Measurements from ENCODE around the gene MYH10. TPM values are rescaled to one million over a fixed set of nuclear protein-coding genes. Genes with fewer than 3 reads are reported as not detected.

MYH10 gene
- total RNA-seq, 2 donors from 2014 or later: 12.4 to 17.0 TPM

- intact Hi-C loops (cut with DNase I): no loop called here
- no peak overlapping the region for H3K9ac ChIP-seq (ENCODE audit: low read depth in 2 of 2, low read length in 2 of 2)
- TF ChIP-seq, protein P1, sequence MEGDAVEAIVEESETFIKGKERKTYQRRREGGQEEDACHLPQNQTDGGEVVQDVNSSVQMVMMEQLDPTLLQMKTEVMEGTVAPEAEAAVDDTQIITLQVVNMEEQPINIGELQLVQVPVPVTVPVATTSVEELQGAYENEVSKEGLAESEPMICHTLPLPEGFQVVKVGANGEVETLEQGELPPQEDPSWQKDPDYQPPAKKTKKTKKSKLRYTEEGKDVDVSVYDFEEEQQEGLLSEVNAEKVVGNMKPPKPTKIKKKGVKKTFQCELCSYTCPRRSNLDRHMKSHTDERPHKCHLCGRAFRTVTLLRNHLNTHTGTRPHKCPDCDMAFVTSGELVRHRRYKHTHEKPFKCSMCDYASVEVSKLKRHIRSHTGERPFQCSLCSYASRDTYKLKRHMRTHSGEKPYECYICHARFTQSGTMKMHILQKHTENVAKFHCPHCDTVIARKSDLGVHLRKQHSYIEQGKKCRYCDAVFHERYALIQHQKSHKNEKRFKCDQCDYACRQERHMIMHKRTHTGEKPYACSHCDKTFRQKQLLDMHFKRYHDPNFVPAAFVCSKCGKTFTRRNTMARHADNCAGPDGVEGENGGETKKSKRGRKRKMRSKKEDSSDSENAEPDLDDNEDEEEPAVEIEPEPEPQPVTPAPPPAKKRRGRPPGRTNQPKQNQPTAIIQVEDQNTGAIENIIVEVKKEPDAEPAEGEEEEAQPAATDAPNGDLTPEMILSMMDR (IDR thresholded peaks at IDR 0.05): no peak
- no peak overlapping the region for H3K4me3 ChIP-seq
- no peaks in the 10 kb centered on the region for H3K36me3 ChIP-seq
- H3K27ac ChIP-seq: no peak overlapping the region
- DNase-seq: no peak
- no peaks in the 10 kb centered on the region for H3K4me1 ChIP-seq
- H3K27me3 ChIP-seq: no peaks in the 10 kb centered on the region
- no peaks in the 10 kb centered on the region for H3K9me3 ChIP-seq
These were observed 156.9 kb downstream of the MYH10 start for GRCh38 chr17:8473451-8474192.

DNA sequence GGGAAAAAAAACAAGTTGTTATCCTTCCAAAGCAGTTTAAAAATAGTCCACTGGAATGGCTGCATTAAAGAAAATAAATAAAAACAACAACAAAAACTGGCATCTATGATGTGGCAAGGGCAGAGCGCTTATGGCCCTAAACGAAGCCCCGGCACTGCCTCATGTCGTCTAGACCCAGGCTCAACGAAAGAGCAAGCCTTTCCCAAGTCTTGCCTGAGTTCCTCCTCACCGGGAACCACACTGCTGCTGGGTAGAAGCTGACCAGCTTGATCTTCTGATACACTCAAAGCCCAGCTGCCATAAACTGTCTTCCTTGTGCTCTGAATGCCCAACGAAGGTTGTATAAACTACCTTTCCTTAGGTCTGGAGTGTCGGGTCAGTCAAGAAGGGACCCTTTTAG lies 157.9 kb downstream of the MYH10 start:
- intact Hi-C loops (cut with DNase I): no loop called here
- Histone ChIP-seq H3K9ac (ENCODE audit: low read depth in 2 of 2, low read length in 2 of 2) (no peak overlapping the region), H3K4me1 (no peaks in the 10 kb centered on the region), H3K27me3 (no peaks in the 10 kb centered on the region), H3K36me3 (no peaks in the 10 kb centered on the region), H3K27ac (no peak overlapping the region), H3K4me3 (no peak overlapping the region), H3K9me3 (no peaks in the 10 kb centered on the region)
- DNase-seq: no peak
- TF ChIP-seq, protein P1 (IDR thresholded peaks at IDR 0.05): no peak

- TF ChIP-seq, protein P1 (IDR thresholded peaks at IDR 0.05): no peak
- Histone ChIP-seq H3K9ac (ENCODE audit: low read depth in 2 of 2, low read length in 2 of 2) (no peak overlapping the region), H3K9me3 (no peaks in the 10 kb centered on the region), H3K36me3 (peaks cover 12% of the 10 kb centered on the region), H3K4me3 (no peak overlapping the region), H3K27ac (no peak overlapping the region), H3K4me1 (no peaks in the 10 kb centered on the region), H3K27me3 (no peaks in the 10 kb centered on the region)
- intact Hi-C loops (cut with DNase I): no loop called here
- DNase-seq: no peak
These were observed 160.0 kb downstream of the MYH10 start for GRCh38 chr17:8470447-8471047.

DNA sequence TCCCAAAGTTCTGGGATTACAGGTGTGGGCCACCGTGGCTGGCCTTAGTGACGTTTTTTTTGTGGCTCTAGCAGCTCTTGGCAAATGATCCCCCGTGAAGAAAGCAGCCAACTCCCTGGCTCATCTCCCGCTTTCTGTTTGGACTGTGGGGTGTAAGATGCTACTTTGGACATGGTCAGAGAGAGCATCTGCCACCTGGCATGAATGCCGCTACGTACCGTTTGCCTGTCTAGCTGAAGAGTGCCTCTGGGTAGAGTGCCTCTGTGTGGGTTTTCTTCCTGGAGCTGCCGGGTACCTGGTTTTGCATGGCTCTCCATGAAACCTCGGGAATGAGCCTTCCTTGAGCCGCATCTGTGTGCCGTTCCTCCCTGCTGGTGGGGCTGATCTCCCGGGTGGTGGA lies 160.6 kb downstream of the MYH10 start:
- Histone ChIP-seq H3K36me3 (peaks cover 12% of the 10 kb centered on the region), H3K4me3 (no peak overlapping the region), H3K27me3 (no peaks in the 10 kb centered on the region), H3K4me1 (no peaks in the 10 kb centered on the region), H3K9me3 (no peaks in the 10 kb centered on the region), H3K9ac (ENCODE audit: low read depth in 2 of 2, low read length in 2 of 2) (no peak overlapping the region), H3K27ac (no peak overlapping the region)
- intact Hi-C loops (cut with DNase I): no loop called here
- DNase-seq: no peak
- TF ChIP-seq, protein P1 (IDR thresholded peaks at IDR 0.05): no peak

GRCh38 chr17:8468980-8469379 lies 161.5 kb downstream of the MYH10 start:
- no peak overlapping the region for H3K9ac ChIP-seq (ENCODE audit: low read depth in 2 of 2, low read length in 2 of 2)
- intact Hi-C loops (cut with DNase I): no loop called here
- H3K4me1 ChIP-seq: no peaks in the 10 kb centered on the region
- peaks cover 12% of the 10 kb centered on the region for H3K36me3 ChIP-seq
- no peak for DNase-seq
- H3K27ac ChIP-seq: no peak overlapping the region
- no peaks in the 10 kb centered on the region for H3K27me3 ChIP-seq
- H3K4me3 ChIP-seq: no peak overlapping the region
- TF ChIP-seq, protein P1 (IDR thresholded peaks at IDR 0.05): no peak
- no peaks in the 10 kb centered on the region for H3K9me3 ChIP-seq

Data from colonic mucosa (tissue), 4 donors.